Suppressor macrophage (primary cell): ENCODE data around the gene EML1.

Experiments
- DNase-seq, 4 experiments: peaks; one replicate each; pipeline ENCODE4 v3.0.0-alpha.2; 2020 to 2022

Gene EML1

DNA sequence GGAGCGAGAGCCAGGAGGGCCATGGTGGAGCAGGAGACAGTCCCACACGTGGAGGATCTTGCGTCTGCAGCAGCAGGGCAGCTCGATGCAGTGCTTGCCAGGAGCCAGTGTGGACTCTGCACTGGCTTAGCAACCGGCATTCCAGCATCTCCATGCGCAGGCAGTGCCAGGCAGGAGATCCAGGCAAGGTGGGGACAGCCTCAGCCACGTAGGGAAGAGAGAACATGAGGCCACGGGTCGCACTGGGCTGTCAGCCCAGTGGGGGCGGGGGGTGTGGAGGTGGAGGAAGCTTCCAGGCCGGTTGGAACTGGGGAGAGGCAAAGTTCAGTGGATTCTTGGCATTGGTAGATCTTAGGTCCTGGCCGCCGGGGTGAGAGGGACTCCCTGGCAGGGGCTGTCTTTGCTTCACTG lies 151.0 kb downstream of the EML1 start:
- DNase-seq, result no peak

GRCh38 chr14:99945732-99946651 lies 152.8 kb downstream of the EML1 start:
- DNase-seq, result peak; percentile 22 to 50 (median 29)

DNA sequence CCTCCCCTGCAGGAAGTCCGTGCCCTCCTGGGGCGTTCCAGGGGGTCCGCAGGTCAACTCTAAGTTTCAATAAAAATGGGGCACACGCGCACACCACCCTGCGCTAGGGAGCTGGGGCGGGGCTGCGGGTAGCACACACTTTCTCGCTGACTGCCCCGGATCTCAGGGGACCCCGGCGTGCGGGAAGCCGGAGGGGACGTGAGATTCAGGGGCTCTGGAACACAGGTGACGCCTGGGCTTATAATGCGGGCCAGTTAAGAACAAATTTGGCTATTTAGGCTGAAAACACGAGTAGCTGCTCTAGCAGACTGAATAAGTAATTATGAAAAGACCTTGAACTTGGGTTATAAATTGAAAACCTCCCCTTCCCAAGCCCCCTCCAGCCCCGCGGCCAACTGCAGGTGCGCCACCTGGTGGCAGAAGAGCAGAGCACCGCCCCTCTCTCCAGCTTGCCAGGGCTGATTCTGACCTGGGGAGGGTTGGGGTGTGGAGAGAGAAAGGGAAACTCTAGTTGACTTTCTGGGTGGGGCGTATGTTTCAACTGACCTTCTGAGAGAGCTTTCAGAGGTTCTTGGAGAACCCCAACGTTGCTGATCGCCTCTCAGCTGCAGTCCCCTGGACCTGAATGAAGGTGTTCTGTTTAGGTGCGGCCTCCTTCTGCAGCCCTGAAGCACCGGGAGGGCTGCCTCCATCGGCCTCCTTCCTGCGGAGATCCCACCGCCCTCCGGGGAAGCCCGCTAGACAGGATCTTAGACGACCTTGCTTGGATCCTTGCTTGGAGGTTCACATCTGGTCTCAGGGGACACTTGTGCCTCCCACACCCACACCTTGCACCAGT lies 153.7 kb downstream of the EML1 start:
- peak; percentile 36 to 59 (median 44) for DNase-seq

GRCh38 chr14:99947695-99948094 lies 154.5 kb downstream of the EML1 start:
- DNase-seq, result peak in 2 of 4 experiments; percentile 6 to 21

GRCh38 chr14:99949011-99949732 lies 156.0 kb downstream of the EML1 start:
- DNase-seq, result peak in 1 of 4 experiments; percentile 54

DNA sequence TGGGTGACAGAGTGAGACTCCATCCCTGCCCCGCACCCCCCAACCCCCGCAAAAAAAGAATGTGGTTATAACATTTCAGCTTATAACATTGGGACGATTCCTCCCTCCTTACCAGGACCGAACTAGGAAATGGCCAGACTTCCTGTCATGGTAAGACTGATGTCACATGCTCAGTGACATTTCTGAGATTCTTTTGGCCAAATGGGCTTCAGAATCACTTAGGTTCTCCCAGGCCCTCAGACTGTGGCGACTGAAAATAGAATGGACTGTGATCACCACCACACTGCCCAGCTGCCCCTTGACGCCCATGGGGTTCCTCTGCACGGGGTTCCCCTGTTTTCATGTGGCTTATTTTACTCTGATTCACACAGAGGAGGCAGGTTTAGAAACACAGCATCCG lies 157.0 kb downstream of the EML1 start:
- no peak for DNase-seq

GRCh38 chr14:99951085-99951484 lies 157.9 kb downstream of the EML1 start:
- no peak for DNase-seq

DNA sequence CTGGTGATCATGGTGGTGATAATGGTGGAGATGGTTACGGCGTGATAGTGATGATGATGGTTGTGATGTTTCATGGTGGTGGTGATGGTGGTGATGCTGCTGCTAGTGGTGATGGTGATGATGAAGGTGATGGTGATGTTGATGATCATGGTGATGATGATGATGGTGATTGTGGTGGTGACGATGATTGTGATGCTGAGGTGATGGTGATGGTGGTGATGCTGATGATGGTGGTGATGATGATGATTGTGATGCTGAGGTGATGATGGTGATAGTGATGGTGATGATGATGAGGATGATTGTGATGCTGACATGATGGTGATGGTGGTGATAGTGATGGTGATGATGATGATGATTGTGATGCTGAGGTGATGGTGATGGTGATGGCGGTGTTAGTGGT lies 158.8 kb downstream of the EML1 start:
- no peak for DNase-seq

GRCh38 chr14:99952453-99952852 lies 159.2 kb downstream of the EML1 start:
- no peak for DNase-seq

- DNase-seq, result no peak
Observed at GRCh38 chr14:99955826-99956455, 162.7 kb downstream of the EML1 start.

- DNase-seq, result no peak
Observed at GRCh38 chr14:99958380-99958779, 165.2 kb downstream of the EML1 start.

GRCh38 chr14:99961826-99962518 lies 168.8 kb downstream of the EML1 start:
- no peak for DNase-seq

GRCh38 chr14:99964979-99965378 lies 171.8 kb downstream of the EML1 start:
- no peak for DNase-seq

DNA sequence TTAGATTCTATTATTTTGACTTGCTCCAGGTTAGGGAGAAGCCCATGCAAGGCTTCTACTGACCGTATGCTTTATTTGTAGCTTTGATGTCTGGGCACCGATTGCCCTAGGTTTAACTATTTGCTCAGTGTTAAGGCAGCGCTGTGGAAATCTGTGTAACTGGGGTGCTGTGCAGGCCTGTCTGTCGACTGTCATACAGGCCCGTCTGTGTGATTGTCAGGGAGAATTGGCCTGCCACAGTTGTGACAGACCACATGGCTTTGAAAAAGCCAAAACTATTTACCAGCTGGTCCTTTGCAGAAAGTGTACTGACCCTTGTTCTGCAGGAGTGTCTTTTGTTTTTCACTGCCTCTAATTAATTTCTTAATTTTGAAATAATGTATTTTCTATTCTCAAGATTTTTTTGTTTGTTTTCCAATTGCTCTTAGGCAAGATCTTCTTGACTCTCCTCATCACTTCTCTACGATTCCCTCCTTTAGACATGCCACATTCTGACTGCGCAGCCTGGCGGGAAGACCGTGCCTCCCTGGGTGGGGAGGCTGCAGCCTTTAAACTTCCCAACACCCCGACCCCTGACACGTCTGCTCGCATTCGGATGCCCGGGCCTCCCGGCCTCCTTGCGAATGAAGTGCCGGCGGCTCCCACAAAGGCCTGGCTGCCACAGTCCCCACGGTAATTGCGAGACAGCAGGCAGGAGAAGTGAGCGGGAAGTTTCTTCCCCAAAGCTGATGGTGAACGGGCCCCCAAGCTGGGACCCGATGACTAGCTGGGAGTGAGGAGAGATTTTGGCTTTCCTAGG lies 173.0 kb downstream of the EML1 start:
- DNase-seq, result no peak

DNA sequence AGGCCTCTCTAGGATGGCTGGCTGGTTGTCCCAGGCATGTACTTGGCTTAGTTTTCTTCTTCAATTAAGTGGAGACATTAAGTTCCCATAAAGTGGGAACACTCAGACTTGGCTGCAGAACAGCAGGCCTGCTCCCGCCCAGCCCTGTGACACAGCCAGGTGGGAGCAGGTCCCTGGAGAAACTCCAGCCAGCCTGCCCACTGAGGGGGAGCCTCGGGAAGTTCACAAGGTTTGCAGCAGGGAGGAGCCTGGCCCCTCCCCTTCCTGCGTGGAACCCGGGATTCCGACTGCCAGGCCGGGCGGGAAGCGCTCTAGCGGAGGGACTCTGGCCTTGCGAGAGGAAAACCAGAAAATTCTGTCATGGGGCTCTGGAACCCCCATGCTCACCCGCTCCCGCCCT lies 173.7 kb downstream of the EML1 start:
- DNase-seq, result no peak

- no peak for DNase-seq
Observed at GRCh38 chr14:99968191-99968920, 175.1 kb downstream of the EML1 start.

GRCh38 chr14:99968941-99969340 lies 175.7 kb downstream of the EML1 start:
- no peak for DNase-seq

DNA sequence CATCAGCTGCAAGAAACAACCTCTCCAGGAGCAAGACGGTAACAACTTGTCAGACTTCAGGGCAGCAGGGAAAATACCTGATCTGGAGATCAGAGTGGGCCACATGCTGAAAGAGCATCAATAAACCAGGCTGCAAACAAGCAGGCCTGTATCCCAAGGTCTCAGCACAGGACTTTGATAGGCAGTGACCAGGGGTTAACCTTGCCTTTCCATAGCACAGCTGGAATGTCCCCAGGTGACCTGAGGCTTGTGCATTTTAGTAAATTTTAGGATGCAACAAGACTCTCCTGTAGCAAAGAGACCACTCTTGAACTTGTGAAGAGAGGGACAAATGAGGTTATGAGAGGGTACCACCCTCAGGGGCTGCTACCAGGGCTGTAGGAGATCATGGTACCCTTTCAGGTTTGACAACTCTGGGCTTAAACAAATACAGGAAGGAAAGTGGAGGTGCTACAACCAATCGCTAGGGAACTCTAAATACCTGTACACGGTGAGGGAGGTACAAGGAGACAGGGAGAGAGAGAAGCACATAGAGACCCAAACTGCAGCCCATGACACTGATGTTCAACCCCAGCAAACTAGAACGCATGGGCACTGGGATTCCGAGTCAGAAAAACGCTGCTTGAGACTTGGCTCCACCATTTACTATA lies 176.6 kb downstream of the EML1 start:
- DNase-seq, result no peak

DNA sequence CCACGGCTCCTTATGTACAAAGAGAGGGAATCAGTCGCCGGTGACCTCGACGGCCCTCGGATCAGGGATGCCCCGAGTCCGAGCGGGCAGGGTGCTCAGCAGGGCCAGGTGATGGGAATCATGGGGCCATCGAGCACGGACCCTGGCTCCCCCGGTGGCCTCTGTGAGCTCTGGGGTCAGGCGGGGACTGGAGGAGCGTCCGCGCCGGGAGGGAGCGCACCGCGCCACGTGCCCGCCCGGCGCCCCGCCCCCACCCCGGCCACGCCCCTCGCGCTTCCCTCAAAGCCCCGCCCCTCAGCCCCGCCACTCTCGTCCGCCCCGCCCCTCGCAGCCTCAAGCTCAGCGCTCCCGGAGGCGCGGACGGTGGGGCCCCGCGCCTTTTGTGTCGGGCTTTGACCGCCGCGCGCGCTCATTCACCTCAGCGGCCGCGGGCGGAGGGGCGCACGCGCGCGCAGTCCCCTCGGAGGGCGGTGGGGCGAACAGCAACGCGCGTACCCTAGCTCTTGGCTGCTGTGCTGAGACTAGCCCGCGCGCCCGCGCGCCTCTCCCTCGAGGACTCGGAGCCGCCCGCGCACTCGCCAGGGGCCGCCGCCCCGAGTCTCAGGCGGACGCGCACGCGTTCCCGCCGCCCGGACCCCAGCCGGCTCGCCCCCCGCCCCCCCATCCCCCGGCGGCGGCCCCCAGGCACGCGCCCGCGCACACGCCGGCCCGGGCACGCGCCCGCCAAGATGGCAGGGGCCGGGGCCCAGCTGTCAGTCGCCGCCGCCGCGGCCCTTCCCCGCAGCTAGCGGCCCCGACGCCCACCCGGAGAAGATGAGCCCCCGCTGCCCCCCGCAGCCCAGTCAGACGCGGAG lies 178.1 kb downstream of the EML1 start:
- DNase-seq, result peak; percentile 78 to 95 (median 88)
